Vagina (tissue), 2 donors: Measurements from ENCODE around the gene BARD1. TPM values are rescaled to one million over a fixed set of nuclear protein-coding genes. Genes with fewer than 3 reads are reported as not detected.
"Not testable (repeated sequence)": the region's sequence is repeated elsewhere in the genome, so short reads cannot be mapped to it uniquely, and the experiment has no call there.

ENCODE experiments used
- DNase-seq, 2 donors: peaks; one replicate each; pipeline ENCODE4 v3.0.0-alpha.2; 2017; ENCODE audit errors: extremely low spot score in 2 of 2
- H3K27ac ChIP-seq: fragments of 200-600 bp; sonication (generic); one replicate; pipeline ENCODE4 v1.5.1; 2019
- H3K27me3 ChIP-seq: fragments of 200-600 bp; sonication (generic); one replicate; pipeline ENCODE4 v1.5.1; 2019
- H3K36me3 ChIP-seq, 2 donors: fragments of 200-600 bp; sonication (generic); one replicate each; pipeline ENCODE4 v1.5.1; 2017 to 2019
- H3K4me1 ChIP-seq: fragments of 200-600 bp; sonication (generic); one replicate; pipeline ENCODE4 v1.5.1; 2019
- H3K4me3 ChIP-seq, 2 donors: fragments of 200-600 bp; sonication (generic); 1 replicate in 1 of 2; 2 replicates in 1 of 2; pipeline ENCODE4 v1.5.1; 2016 to 2019
- H3K9me3 ChIP-seq: fragments of 200-600 bp; sonication (generic); one replicate; pipeline ENCODE4 v1.5.1; 2019
- POLR2A ChIP-seq, 2 donors: fragments of 450-650 bp; IDR thresholded peaks; one replicate each; pipeline ENCODE4 v1.6.1; 2017; ENCODE audit warnings: antibody characterized with exemption in 2 of 2, mild to moderate bottlenecking in 2 of 2, moderate library complexity in 2 of 2
- POLR2AphosphoS5 ChIP-seq, 2 donors: sonication (generic); formaldehyde crosslinking; IDR thresholded peaks; one replicate each; pipeline ENCODE4 v1.9.0; 2017; ENCODE audit warnings: antibody characterized with exemption in 2 of 2, mild to moderate bottlenecking in 2 of 2, low read depth in 1 of 2; ENCODE audit not compliant: insufficient read depth in 1 of 2
- intact Hi-C: fragments of 100-400 bp; cut with DNase I; formaldehyde crosslinking; loops from one replicate; pipeline ENCODE4 v1.15.1; 2023
- total RNA-seq: library from RNA; depleted of rRNA; stranded (reverse); fragments of >200 nt; gene quantifications from one replicate; pipeline ENCODE4 v1.2.3, GENCODE V29; 2016
- TF ChIP-seq, protein P1 (sequence below), 3 experiments: fragments of 450-650 bp in 2 of 3; fragments of 200-600 bp in 1 of 3; sonication (generic) in 1 of 3; IDR thresholded peaks; one replicate each; pipeline ENCODE4 v1.5.1; 2017 to 2019; ENCODE audit warnings: antibody characterized with exemption in 3 of 3, mild to moderate bottlenecking in 2 of 3, moderate library complexity in 2 of 3

The BARD1 gene
- total RNA-seq, 1 donor from 2014 or later: 21.6 TPM

DNA sequence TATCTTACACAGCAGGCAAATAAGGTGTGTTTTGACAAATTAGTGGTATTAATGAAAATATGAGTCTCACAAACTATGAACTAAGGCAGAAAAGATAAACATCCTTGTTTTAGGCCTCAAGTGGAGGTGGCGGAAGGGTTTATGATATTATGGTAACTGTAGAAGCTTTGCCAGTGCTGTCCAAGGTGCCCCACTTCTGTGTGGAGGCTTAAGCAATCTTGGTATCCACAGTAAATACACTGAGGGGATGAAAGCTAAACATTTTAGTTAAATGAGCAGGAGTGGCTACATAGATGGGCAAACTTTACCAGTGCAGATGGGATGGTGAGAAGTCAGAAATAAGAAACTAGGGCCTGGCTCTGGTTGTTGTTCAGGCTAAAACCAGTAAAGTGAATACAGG is 84.7 kb downstream of the BARD1 start:
- Histone ChIP-seq H3K36me3 (peaks cover 0 to 19% of the 10 kb centered on the region in 2 donors), H3K27ac (no peak overlapping the region), H3K4me3 (no peak overlapping the region), H3K9me3 (no peaks in the 10 kb centered on the region), H3K27me3 (no peaks in the 10 kb centered on the region), H3K4me1 (no peaks in the 10 kb centered on the region)
- TF ChIP-seq, protein P1, sequence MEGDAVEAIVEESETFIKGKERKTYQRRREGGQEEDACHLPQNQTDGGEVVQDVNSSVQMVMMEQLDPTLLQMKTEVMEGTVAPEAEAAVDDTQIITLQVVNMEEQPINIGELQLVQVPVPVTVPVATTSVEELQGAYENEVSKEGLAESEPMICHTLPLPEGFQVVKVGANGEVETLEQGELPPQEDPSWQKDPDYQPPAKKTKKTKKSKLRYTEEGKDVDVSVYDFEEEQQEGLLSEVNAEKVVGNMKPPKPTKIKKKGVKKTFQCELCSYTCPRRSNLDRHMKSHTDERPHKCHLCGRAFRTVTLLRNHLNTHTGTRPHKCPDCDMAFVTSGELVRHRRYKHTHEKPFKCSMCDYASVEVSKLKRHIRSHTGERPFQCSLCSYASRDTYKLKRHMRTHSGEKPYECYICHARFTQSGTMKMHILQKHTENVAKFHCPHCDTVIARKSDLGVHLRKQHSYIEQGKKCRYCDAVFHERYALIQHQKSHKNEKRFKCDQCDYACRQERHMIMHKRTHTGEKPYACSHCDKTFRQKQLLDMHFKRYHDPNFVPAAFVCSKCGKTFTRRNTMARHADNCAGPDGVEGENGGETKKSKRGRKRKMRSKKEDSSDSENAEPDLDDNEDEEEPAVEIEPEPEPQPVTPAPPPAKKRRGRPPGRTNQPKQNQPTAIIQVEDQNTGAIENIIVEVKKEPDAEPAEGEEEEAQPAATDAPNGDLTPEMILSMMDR (IDR thresholded peaks at IDR 0.05): no peak
- TF ChIP-seq POLR2AphosphoS5 (IDR thresholded peaks at IDR 0.05; ENCODE audit: insufficient read depth in 1 of 2, low read depth in 1 of 2) (no peak), POLR2A (IDR thresholded peaks at IDR 0.05) (no peak)
- DNase-seq: no peak
- intact Hi-C loops: no loop called here

DNA sequence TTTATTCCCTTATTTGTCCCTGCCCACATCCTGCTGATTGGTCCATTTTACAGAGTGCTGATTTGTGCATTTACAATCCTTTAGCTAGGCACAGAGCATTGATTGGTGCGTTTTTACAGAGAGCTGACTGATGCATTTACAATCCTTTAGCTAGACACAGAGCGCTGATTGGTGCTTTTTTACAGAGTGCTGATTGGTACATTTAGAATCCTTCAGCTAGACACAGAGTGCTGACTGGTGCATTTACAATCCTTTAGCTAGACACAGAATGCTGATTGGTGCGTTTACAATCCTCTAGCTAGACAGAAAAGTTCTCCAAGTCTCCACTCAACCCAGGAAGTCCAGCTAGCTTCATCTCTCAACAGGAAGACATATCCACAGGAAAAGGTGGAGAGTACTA is 91.6 kb downstream of the BARD1 start:
- H3K27me3 ChIP-seq, H3K36me3 ChIP-seq, H3K27ac ChIP-seq, H3K9me3 ChIP-seq, intact Hi-C loops, DNase-seq, H3K4me1 ChIP-seq, H3K4me3 ChIP-seq: not testable (repeated sequence)

DNA sequence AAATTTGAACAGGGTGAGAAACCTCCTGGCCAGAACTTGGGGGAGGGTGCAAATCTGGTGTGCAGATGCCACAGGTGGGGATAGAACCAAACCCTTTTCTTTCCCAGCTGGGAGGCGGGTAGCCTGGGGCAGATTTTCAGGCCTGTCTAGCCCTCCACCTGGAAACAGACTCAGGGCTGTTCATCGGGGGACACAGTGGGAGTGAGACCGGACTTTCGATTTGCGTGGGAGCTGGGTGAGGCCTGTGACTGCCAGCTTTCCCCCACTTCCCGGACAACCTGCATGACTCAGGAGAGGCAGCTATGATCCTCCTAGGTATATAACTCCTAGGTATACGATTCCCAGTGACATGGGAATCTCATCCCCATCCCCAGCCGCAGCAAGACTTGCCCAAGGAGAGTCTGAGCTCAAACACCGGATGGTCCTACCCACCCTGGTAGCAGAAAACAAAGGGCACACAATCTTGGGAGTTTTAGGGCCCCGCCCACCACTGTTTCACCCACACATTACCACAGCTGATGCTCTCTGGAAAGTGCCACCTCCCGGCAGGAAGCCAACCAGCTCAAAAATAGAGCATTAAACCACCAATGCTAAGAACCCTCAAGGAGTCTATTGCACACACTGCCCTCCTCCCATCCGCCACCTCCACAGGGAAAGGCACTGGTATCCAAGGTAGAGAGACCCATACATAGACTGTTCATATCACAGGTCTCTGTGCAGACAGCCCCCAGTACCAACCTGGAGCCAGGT is 92.5 kb downstream of the BARD1 start:
- H3K9me3 ChIP-seq: no peaks in the 10 kb centered on the region
- intact Hi-C loops: no loop called here
- TF ChIP-seq POLR2AphosphoS5 (IDR thresholded peaks at IDR 0.05; ENCODE audit: insufficient read depth in 1 of 2, low read depth in 1 of 2) (no peak), POLR2A (IDR thresholded peaks at IDR 0.05) (no peak)
- TF ChIP-seq, protein P1 (IDR thresholded peaks at IDR 0.05): no peak
- no peaks in the 10 kb centered on the region for H3K36me3 ChIP-seq
- no peaks in the 10 kb centered on the region for H3K27me3 ChIP-seq
- H3K27ac ChIP-seq: no peak overlapping the region
- no peak for DNase-seq
- no peaks in the 10 kb centered on the region for H3K4me1 ChIP-seq
- no peak overlapping the region for H3K4me3 ChIP-seq

DNA sequence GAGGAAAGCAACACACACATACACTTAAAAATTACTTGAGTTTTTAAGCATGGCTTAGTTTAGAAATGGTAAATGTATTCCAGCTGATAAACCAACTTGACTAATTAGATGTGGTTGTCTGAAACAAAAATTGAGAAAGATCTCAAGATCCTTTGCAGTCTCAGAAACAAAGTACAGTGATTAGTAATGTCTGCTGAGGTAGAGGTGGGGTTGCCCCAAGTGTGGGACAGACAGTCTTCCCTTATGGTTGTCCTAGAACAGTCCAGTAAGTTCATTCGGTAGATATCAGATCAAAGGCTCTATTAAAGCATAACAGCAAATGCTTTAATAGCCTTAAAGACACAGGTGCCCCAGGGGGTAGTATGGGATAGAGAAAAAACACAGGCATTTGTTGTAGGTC is 94.5 kb downstream of the BARD1 start:
- Histone ChIP-seq H3K36me3 (no peaks in the 10 kb centered on the region), H3K4me3 (no peak overlapping the region), H3K27ac (no peak overlapping the region), H3K9me3 (no peaks in the 10 kb centered on the region), H3K27me3 (no peaks in the 10 kb centered on the region), H3K4me1 (no peaks in the 10 kb centered on the region)
- intact Hi-C loops: no loop called here
- DNase-seq: no peak
- TF ChIP-seq POLR2A (IDR thresholded peaks at IDR 0.05) (no peak), POLR2AphosphoS5 (IDR thresholded peaks at IDR 0.05; ENCODE audit: insufficient read depth in 1 of 2, low read depth in 1 of 2) (no peak)
- TF ChIP-seq, protein P1 (IDR thresholded peaks at IDR 0.05): no peak

DNA sequence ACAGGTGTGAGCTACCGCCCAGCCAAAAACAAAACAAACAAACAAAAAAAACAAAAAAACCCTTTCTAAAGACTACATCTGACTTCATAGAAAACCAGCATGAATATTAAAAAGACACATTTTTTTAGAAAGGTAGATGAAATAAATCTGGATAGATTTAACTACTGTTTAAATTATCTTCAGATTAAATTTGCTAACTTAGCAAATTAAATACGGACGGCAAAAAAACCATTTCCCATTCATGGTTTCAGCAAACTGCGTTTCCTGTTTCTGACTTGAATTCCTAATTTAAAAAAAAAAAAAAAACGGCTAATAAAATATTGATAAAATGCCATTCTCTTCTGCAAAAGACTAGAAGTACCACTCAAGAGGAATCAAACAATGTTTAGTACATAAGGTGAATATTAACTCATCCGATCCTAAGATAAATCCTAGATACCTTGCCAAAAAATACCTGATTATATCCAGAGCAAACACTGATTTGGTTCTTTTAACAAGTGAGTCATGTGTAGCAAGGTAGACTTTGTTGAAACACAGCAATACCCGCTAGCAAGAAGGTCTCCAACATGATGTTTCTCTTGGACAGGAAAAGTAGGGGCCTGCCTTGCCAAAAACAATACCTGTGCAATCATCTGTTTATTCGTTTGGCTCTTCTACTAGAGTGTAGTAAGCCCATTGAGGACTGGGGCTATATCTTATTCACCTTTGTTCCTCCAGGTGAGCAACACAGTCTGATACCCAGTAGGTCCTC is 96.2 kb downstream of the BARD1 start:
- TF ChIP-seq, protein P1 (IDR thresholded peaks at IDR 0.05): no peak
- TF ChIP-seq POLR2A (IDR thresholded peaks at IDR 0.05) (no peak), POLR2AphosphoS5 (IDR thresholded peaks at IDR 0.05; ENCODE audit: insufficient read depth in 1 of 2, low read depth in 1 of 2) (no peak)
- no peak for DNase-seq
- Histone ChIP-seq H3K27ac (no peak overlapping the region), H3K9me3 (no peaks in the 10 kb centered on the region), H3K27me3 (no peaks in the 10 kb centered on the region), H3K4me3 (no peak overlapping the region), H3K4me1 (no peaks in the 10 kb centered on the region), H3K36me3 (no peaks in the 10 kb centered on the region)
- intact Hi-C loops: no loop called here
